HG03175 (cell line): ENCODE measurements around the gene DNAH12.
"Not testable (repeated sequence)": the region's sequence is repeated elsewhere in the genome, so short reads cannot be mapped to it uniquely, and the experiment has no call there.

ENCODE experiments used
- ATAC-seq: cut with Tn5 transposase; IDR thresholded peaks from one replicate; pipeline ENCODE4 v1.9.1; 2021; ENCODE audit warnings: mild to moderate bottlenecking, moderate library complexity; ENCODE audit not compliant: unreplicated experiment

Gene DNAH12

GRCh38 chr3:57335283-57335938, 208.7 kb downstream of the DNAH12 start:
- ATAC-seq: no peak

- no peak for ATAC-seq
These were observed 213.0 kb downstream of the DNAH12 start for GRCh38 chr3:57331078-57331610.

- not testable (repeated sequence) for ATAC-seq
These were observed 217.6 kb downstream of the DNAH12 start for GRCh38 chr3:57326498-57326897.

DNA sequence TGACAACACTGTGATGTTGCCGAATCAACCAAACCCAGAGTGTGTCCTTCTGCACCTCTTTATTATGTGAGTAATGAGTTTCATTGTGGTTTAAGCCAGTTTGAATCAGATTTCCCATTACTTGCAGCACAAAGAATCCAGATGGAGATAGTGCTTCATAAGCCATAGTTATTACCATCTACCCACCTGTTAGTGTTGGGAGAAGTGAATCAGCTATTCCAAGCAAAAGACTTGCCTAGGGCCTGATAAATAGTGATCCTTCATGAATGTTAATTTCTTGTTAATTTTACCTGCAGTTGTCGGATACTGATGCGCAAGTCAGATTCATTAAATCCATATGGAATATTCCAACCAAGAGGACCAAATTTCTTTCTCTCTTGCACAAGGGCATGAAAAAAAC, 229.9 kb downstream of the DNAH12 start:
- ATAC-seq: no peak

GRCh38 chr3:57309769-57310360, 234.3 kb downstream of the DNAH12 start:
- no peak for ATAC-seq

DNA sequence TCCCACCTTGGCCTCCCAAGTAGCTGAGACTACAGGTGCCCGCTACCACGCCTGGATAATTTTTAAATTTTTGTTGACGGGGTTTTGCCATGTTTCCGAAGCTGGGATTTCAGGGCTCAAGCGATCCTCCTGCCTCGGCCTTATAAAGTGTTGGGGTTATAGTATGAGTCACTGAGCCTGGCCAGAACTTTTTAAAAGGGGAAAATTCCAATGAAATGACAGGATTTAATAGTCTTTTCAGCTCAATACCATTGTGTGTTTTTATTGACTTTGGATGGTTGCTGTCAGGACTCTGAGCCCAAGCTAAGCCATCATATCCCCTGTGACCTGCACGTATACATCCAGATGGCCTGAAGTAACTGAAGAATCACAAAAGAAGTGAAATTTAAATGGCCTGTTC, 240.6 kb downstream of the DNAH12 start:
- not testable (repeated sequence) for ATAC-seq

DNA sequence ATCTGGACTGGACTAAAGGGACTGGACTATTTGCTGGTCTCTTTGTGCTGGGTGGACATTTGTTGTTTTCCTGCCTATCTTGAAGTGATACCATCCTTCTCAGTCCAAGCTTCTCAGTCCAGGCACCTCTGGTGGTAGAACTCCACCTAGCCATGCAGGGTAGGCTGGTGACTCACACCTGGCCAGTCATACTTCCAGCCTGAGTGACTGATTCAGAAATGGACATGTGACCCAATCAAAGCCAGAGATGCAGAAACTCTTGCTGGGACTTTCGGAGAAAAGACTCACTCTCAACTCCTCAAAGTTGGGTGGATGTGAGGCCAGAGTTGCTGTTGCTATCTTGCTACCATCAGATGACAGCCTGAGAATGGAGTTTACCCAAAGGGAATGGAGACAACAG, 246.1 kb downstream of the DNAH12 start:
- ATAC-seq: no peak

DNA sequence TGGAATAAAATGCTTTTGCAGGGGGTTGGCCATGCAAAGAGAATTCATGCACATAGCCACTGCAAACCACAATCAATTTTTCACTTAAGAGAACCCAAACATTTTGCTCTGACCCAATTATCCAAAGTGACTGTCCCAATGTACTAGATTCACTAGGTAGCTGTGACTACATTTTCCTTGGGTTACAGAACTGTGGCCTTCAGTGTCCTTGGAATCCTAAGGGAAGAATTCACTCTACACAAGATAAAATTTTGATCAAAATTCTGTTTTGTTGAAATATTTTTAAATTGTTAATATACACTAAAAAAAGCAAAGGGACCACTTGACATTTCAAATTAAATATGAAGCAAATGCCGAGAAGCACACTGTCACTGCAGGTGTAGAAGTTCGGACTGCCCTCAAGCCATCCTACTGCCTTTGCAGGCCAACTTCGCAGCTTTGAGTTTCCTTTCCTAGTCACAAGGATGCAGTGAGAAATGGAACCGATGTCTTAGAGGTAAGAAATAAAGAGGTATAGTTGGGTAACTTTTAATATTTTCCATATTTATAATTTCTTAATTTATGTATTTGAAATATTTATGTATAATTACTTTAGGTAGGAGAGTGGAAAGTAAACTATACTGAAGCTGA, 251.1 kb downstream of the DNAH12 start:
- ATAC-seq: no peak

- ATAC-seq: no peak
These were observed 251.8 kb downstream of the DNAH12 start, which contains the start of gene ASB14 for GRCh38 chr3:57292159-57292896. Gene ASB14, minus strand, starts transcription at chr3:57292685. Its CDS starts 652 bp downstream, at chr3:57292033.

DNA sequence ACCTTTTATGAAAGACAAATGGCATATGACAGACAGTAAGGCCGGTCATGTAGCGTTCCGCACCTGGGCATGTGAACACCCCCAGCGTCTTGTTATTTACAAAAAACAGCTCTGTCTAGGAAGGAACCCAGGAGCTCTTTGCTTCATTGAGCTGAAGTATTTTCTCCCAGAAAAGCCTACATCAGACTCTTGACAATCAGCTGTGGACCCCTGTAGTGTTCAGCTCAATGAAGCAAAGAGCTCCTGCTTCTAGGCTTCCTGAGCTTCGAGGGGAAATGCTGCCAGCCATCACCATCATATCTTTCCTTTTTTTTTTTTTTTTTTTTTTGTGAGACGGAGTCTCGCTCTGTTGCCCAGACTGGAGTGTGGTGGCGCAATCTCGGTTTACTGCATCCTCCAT, 255.7 kb downstream of the DNAH12 start:
- ATAC-seq: no peak

- ATAC-seq: no peak
These were observed 256.9 kb downstream of the DNAH12 start for GRCh38 chr3:57287205-57287604.

GRCh38 chr3:57283334-57283733, 260.8 kb downstream of the DNAH12 start:
- no peak for ATAC-seq

- no peak for ATAC-seq
These were observed 262.4 kb downstream of the DNAH12 start for GRCh38 chr3:57281715-57282114.

DNA sequence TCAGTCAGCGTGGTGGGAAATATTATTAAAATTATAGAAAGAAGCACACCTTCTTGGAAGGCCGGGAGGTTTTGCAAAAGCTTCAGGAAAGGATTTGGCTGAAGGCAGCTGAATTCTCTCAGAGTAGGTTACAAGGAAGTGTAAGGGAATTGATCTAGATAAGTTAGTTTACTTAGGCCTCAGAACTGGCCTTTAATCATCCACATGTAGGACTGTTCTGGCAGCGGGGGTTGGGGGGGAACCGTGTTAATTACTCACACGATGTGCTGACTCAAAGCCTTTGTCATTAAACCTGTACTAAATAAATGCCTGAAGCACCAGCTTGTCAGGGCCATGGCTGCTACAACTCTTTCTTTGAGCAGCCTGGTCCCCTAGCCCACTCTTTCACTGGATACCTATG, 264.5 kb downstream of the DNAH12 start:
- ATAC-seq: no peak

DNA sequence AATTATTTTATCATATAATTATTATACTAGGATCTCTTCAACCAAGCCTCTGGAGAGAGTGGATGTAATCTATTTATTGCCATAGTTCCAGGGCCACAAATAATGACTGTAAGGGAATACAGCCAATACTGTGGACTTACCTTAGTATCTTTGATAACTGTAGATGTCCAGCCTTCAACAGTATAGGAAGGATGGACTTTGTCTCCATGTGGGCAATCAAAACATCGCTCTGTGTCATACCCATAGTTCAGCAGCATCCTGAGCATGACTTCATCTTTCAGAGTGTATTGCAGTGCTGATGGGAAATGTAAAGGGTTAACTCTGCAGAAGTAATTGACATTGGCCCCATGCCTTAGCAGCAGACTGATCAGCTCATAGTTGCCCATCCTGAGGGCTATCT, 265.9 kb downstream of the DNAH12 start:
- ATAC-seq: no peak

- no peak for ATAC-seq
These were observed 268.8 kb downstream of the DNAH12 start for GRCh38 chr3:57275393-57275792.

GRCh38 chr3:57274845-57275244, 269.3 kb downstream of the DNAH12 start:
- no peak for ATAC-seq

DNA sequence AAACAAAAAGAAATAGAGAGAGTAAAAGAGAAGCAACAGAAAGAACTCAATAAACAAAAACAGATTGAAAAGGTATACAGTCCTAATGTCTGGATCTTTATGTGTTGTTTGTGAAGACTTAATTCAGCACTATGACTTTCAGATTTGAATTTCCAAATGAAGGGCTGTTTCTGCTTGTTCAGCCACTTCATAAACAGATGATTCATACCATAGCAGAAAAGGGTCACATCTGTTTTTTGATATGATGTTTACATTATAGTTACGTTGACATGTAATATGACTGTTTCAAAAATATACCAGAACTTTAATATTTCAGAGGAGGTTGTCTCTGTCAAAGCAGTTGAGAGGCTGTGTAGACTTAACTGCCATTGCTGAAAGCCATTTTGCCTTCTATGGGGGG, 275.7 kb downstream of the DNAH12 start:
- ATAC-seq: no peak

- ATAC-seq: no peak
These were observed 282.2 kb downstream of the DNAH12 start for GRCh38 chr3:57261929-57262328.

DNA sequence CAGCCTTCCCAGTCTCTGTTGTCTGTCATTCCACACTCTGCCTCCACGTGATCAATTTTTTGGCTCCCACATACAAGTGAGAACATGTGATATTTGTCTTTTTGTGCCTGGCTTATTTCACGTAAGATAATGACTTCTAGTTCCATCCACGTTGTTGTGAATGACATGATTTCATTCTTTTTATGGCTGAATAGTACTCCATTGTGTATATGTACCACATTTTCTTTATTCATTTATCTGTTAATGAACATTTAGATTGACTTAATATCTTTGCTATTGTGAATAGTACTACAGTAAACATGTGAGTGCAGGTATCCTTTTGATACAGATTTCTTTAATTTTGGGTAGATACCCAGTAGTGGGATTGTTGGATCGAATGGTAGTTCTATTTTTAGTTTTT, 283.0 kb downstream of the DNAH12 start:
- ATAC-seq: no peak

DNA sequence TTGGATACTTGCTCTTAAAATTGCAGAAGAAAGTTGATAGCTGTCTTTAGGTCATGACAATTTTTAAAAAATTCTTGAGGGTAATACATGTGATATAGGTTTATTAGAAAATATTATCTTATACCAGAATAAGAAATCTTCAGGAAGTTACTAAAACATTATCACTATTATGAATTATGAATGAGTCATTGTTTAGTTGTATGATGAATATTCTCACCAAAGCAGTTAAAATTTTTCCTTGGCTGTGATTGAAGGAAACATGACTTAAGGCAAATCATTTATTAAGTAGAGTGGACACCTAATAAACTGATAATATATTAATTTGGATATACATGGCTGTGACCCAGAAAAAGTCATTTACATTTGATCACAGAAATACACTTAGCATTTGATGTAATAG, 286.5 kb downstream of the DNAH12 start:
- no peak for ATAC-seq
